Measurements from ENCODE around the gene EPN3.

The EPN3 gene

DNA sequence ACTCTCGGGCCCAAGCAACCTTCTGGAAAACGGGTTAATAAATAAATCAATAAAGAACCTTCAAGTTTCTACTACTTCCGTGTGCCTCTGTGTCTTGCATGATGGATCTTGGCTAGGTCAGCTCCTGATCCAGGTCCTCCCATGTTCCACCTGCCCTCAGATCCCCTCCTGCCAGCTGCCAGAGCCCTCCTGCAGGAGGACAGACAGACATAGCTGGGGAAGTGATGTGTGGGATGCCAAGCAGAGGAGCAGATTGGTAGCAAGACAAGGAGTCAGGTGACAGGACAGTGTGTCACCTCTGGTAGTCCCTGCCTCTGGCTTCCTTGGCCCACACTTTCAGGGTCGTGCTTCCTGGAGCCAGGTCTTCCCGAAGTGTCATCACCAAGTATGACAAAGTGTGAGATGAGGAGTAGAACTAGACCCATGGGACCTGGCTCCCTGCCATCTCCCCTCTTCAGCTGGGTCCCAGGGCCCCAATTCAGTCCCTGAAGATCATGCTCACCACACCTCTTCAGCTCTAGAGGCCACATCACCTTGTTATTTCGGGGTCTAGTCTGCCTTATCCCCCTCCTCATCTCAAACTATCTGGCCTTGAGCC, 1.0 kb upstream of the EPN3 start:
- TF ChIP-seq TAF1 (IDR thresholded peaks at IDR 0.05; ENCODE audit: low read depth) (no peak), EGR1 (IDR thresholded peaks at IDR 0.05) (no peak), TCF12 (IDR thresholded peaks at IDR 0.05; ENCODE audit: low read depth) (no peak), FOXM1 (IDR thresholded peaks at IDR 0.05; ENCODE audit: borderline replicate concordance, low read depth) (no peak), RAD21 (IDR thresholded peaks at IDR 0.05; ENCODE audit: low read depth) (no peak)
- TF ChIP-seq, protein P1, sequence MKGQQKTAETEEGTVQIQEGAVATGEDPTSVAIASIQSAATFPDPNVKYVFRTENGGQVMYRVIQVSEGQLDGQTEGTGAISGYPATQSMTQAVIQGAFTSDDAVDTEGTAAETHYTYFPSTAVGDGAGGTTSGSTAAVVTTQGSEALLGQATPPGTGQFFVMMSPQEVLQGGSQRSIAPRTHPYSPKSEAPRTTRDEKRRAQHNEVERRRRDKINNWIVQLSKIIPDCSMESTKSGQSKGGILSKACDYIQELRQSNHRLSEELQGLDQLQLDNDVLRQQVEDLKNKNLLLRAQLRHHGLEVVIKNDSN (IDR thresholded peaks at IDR 0.05) = peak; percentile 46
- TF ChIP-seq, protein P2, sequence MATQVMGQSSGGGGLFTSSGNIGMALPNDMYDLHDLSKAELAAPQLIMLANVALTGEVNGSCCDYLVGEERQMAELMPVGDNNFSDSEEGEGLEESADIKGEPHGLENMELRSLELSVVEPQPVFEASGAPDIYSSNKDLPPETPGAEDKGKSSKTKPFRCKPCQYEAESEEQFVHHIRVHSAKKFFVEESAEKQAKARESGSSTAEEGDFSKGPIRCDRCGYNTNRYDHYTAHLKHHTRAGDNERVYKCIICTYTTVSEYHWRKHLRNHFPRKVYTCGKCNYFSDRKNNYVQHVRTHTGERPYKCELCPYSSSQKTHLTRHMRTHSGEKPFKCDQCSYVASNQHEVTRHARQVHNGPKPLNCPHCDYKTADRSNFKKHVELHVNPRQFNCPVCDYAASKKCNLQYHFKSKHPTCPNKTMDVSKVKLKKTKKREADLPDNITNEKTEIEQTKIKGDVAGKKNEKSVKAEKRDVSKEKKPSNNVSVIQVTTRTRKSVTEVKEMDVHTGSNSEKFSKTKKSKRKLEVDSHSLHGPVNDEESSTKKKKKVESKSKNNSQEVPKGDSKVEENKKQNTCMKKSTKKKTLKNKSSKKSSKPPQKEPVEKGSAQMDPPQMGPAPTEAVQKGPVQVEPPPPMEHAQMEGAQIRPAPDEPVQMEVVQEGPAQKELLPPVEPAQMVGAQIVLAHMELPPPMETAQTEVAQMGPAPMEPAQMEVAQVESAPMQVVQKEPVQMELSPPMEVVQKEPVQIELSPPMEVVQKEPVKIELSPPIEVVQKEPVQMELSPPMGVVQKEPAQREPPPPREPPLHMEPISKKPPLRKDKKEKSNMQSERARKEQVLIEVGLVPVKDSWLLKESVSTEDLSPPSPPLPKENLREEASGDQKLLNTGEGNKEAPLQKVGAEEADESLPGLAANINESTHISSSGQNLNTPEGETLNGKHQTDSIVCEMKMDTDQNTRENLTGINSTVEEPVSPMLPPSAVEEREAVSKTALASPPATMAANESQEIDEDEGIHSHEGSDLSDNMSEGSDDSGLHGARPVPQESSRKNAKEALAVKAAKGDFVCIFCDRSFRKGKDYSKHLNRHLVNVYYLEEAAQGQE (IDR thresholded peaks at IDR 0.05; ENCODE audit: low read depth) = no peak
- TF ChIP-seq, protein P3, sequence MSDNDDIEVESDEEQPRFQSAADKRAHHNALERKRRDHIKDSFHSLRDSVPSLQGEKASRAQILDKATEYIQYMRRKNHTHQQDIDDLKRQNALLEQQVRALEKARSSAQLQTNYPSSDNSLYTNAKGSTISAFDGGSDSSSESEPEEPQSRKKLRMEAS (IDR thresholded peaks at IDR 0.05) = no peak

DNA sequence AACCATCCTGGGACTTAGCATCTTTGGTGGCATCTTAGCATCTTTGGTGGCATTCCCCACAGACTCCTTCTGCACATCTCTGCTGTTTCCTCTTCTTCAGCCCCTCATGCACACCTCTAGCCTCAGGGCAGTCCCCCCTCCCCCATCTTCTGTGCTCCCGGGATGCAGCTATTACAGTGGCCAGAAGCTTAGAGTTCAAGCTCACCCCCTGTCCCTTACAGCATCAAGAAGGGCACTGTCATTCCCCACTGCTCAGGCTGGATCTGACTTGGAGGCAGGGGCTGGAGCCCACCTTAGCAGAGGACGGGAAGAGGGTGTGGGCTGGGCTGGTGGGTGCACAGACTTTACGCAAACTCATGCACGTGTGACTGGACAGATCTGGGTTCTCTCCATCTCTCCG, 650 bp downstream of the EPN3 start:
- TF ChIP-seq, protein P2 (IDR thresholded peaks at IDR 0.05; ENCODE audit: low read depth) = no peak
- TF ChIP-seq TCF12 (IDR thresholded peaks at IDR 0.05; ENCODE audit: low read depth) (no peak), CEBPB (IDR thresholded peaks at IDR 0.05) (no peak), CREB1 (IDR thresholded peaks at IDR 0.05; ENCODE audit: low read depth) (no peak)

DNA sequence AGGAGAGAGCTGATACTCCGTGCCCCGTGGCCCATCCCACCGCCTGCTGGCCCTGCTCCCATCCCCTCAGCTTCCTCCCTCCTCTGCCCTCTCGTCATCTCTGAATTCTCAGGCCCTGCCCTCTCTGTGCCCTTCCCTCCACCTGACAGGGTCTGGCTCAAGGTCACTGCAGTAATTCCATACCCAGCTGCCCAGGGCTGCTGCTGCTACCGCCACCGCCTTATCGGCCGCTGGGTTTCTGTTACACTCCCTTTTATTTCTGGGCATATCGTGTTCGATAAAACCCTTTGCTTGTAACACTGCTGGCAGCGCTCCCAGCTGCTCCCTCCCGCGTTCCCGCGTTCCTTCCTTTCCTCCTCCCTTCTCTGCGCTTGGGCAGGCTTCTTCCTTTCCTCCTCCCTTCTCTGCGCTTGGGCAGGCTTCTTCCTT, 1.2 kb downstream of the EPN3 start:
- TF ChIP-seq YY1 (IDR thresholded peaks at IDR 0.05; ENCODE audit: low read depth) = no peak
- TF ChIP-seq TEAD4 (IDR thresholded peaks at IDR 0.05) = no peak
- TF ChIP-seq, protein P2 (IDR thresholded peaks at IDR 0.05; ENCODE audit: low read depth) = no peak
- TF ChIP-seq TCF12 (IDR thresholded peaks at IDR 0.05; ENCODE audit: low read depth) = no peak
- TF ChIP-seq EP300 (IDR thresholded peaks at IDR 0.05; ENCODE audit: borderline replicate concordance) = no peak
- no peak; the same call in none of the 2 replicates for TF ChIP-seq NFIC (IDR thresholded peaks at IDR 0.05)
- no peak for TF ChIP-seq CEBPB (IDR thresholded peaks at IDR 0.05)

DNA sequence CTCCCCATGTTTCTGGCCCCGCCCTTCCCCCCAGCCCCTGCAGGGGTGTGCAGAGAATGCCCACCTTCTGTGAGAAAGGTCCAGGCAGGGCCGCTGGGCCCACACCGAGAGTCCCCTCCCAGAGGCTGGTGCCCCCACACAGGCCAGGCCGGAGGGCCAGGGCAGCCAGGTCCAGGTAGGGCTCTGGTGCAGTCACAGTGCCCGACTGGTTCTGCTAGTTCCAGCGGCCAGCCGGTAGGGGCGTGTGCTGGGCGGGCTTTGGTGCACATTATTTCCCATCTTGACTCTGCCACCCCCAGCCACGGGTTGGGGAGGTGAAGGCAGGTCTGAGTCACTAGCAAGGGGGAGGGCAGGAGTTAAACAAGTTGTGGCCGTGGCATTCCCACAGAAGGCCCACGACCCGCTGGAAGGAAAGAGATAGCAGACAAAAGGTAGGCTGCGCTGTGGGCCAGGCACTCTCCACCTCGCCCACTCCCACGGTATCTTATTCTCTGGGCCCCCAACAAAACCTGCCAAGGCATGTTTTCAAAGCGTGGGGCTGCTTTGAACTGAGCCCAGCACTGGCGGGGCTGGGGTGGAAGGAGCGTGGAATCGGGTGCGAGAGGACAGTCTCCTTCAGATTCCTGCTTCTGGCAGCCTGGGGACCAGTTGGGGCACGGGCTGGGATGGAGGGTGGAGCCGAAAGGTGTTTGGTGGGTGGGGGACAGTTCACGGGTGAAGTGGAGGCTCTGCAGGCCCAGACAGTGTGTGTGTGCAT, 1.9 kb downstream of the EPN3 start:
- TF ChIP-seq TAF1 (IDR thresholded peaks at IDR 0.05; ENCODE audit: low read depth) (peak; percentile 67), YY1 (IDR thresholded peaks at IDR 0.05; ENCODE audit: low read depth) (peak; percentile 58; the same call in 1 of the 2 replicates), EGR1 (IDR thresholded peaks at IDR 0.05) (no peak), CEBPB (IDR thresholded peaks at IDR 0.05) (no peak; the same call in 1 of the 2 replicates), CREB1 (IDR thresholded peaks at IDR 0.05; ENCODE audit: low read depth) (no peak), ZBTB7A (IDR thresholded peaks at IDR 0.05; ENCODE audit: low read depth) (0 out of 2 replicates have a peak, but pooled peaks have one; percentile 32), FOXM1 (IDR thresholded peaks at IDR 0.05; ENCODE audit: borderline replicate concordance, low read depth) (no peak), RAD21 (IDR thresholded peaks at IDR 0.05; ENCODE audit: low read depth) (peak; percentile 40; the same call in 1 of the 2 replicates), EP300 (IDR thresholded peaks at IDR 0.05; ENCODE audit: borderline replicate concordance) (peak; percentile 77), TCF12 (IDR thresholded peaks at IDR 0.05; ENCODE audit: low read depth) (peak; percentile 91), NFIC (IDR thresholded peaks at IDR 0.05) (peak; percentile 55; the same call in 1 of the 2 replicates), TEAD4 (IDR thresholded peaks at IDR 0.05) (peak; percentile 47)
- TF ChIP-seq, protein P3 (IDR thresholded peaks at IDR 0.05) = peak; percentile 78
- TF ChIP-seq, protein P1 (IDR thresholded peaks at IDR 0.05) = no peak; the same call in 1 of the 2 replicates
- TF ChIP-seq, protein P2 (IDR thresholded peaks at IDR 0.05; ENCODE audit: low read depth) = no peak

All from Ishikawa (cell line).